ENCODE measurements around the gene FBLL1.
"Not testable (repeated sequence)": the region's sequence is repeated elsewhere in the genome, so short reads cannot be mapped to it uniquely, and the experiment has no call there.

Gene FBLL1

DNA sequence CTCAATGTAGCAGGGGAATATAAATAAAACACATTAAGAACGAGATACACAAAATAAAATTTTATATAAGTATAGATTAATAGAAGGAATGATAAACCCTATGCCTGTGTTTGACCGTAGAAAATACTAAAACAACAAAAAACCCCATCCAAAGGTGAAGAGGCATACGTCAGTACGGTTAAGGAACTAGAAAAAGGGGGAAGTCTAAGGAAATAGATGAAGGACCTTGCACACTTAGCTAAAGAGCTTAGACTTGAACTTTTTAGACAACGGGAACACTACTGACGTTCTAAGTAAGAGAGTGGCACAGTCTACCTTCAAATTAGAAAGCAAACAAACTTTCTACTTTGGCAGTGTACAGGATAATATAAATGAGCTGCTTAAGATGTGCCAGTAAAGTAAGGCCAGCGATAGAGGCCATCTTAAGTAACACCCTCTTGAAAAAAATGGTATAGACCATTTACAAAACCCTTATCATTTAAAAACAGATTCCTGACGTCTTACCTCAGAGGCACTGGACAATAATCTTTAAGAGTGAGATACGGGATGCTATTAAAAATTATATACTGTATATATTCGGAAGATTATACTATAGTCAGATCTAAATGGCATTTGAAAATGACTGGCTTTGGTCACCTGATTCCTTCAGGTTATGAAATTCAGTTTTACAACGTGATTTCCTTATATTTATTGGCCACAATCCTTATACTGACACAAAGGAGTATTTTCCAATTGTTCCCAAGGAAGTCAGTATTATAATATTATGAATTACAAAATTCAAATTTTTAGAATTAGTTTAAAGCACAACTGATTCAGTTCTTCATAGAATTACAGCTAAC, 41.6 kb downstream of the FBLL1 start:
- no peaks in the 10 kb centered on the region for H3F3A ChIP-seq (ENCODE audit: insufficient read depth, low read length)
- H3K27me3 ChIP-seq (ENCODE audit: insufficient read depth, low read length), result no peaks in the 10 kb centered on the region
- H3K36me3 ChIP-seq (ENCODE audit: insufficient read depth, low read length), result peaks cover 63% of the 10 kb centered on the region
- TF ChIP-seq, protein P1, sequence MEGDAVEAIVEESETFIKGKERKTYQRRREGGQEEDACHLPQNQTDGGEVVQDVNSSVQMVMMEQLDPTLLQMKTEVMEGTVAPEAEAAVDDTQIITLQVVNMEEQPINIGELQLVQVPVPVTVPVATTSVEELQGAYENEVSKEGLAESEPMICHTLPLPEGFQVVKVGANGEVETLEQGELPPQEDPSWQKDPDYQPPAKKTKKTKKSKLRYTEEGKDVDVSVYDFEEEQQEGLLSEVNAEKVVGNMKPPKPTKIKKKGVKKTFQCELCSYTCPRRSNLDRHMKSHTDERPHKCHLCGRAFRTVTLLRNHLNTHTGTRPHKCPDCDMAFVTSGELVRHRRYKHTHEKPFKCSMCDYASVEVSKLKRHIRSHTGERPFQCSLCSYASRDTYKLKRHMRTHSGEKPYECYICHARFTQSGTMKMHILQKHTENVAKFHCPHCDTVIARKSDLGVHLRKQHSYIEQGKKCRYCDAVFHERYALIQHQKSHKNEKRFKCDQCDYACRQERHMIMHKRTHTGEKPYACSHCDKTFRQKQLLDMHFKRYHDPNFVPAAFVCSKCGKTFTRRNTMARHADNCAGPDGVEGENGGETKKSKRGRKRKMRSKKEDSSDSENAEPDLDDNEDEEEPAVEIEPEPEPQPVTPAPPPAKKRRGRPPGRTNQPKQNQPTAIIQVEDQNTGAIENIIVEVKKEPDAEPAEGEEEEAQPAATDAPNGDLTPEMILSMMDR (IDR thresholded peaks at IDR 0.05; ENCODE audit: low read length), result no peak
- no peak for TF ChIP-seq EZH2 (IDR thresholded peaks at IDR 0.05; ENCODE audit: borderline replicate concordance, low read length)
- H3K9ac ChIP-seq (ENCODE audit: low read length), result no peak overlapping the region
- H4K20me1 ChIP-seq (ENCODE audit: insufficient read depth, low read length), result no peaks in the 10 kb centered on the region; the same call in 1 of the 2 replicates
- H3K4me3 ChIP-seq (ENCODE audit: low read depth, low read length, poor library complexity, severe bottlenecking), result no peak overlapping the region
- H3K4me2 ChIP-seq (ENCODE audit: low read length), result no peak overlapping the region
- no peak overlapping the region for H2AFZ ChIP-seq (ENCODE audit: low read length)
- H3K4me1 ChIP-seq (ENCODE audit: insufficient read depth, low read length, severe bottlenecking), result no peaks in the 10 kb centered on the region
- peaks cover 65% of the 10 kb centered on the region for H3K79me2 ChIP-seq (ENCODE audit: insufficient read depth, low read length)
- H3K9me3 ChIP-seq (ENCODE audit: low read length), result peaks cover 7% of the 10 kb centered on the region; the same call in 1 of the 2 replicates
- H3K27ac ChIP-seq (ENCODE audit: low read depth, low read length, poor library complexity, severe bottlenecking), result no peak overlapping the region
- H3K9me2 ChIP-seq (ENCODE audit: low read depth, low read length), result no peaks in the 10 kb centered on the region

DNA sequence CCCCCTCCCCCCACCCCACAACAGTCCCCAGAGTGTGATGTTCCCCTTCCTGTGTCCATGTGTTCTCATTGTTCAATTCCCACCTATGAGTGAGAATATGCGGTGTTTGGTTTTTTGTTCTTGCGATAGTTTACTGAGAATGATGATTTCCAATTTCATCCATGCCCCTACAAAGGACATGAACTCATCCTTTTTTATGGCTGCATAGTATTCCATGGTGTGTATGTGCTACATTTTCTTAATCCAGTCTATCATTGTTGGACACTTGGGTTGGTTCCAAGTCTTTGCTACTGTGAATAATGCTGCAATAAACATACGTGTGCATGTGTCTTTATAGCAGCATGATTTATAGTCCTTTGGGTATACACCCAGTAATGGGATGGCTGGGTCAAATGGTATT, 44.6 kb downstream of the FBLL1 start:
- H3K36me3 ChIP-seq (ENCODE audit: insufficient read depth, low read length), result peaks cover 51% of the 10 kb centered on the region
- not testable (repeated sequence) for H3K9me3 ChIP-seq (ENCODE audit: low read length); H3F3A ChIP-seq (ENCODE audit: insufficient read depth, low read length); H4K20me1 ChIP-seq (ENCODE audit: insufficient read depth, low read length); H3K9me2 ChIP-seq (ENCODE audit: low read depth, low read length); H2AFZ ChIP-seq (ENCODE audit: low read length); H3K4me3 ChIP-seq (ENCODE audit: low read depth, low read length, poor library complexity, severe bottlenecking); H3K27ac ChIP-seq (ENCODE audit: low read depth, low read length, poor library complexity, severe bottlenecking); H3K4me2 ChIP-seq (ENCODE audit: low read length); H3K9ac ChIP-seq (ENCODE audit: low read length); H3K27me3 ChIP-seq (ENCODE audit: insufficient read depth, low read length)
- H3K79me2 ChIP-seq (ENCODE audit: insufficient read depth, low read length), result peaks cover 81% of the 10 kb centered on the region
- H3K4me1 ChIP-seq (ENCODE audit: insufficient read depth, low read length, severe bottlenecking), result peaks cover 13% of the 10 kb centered on the region

DNA sequence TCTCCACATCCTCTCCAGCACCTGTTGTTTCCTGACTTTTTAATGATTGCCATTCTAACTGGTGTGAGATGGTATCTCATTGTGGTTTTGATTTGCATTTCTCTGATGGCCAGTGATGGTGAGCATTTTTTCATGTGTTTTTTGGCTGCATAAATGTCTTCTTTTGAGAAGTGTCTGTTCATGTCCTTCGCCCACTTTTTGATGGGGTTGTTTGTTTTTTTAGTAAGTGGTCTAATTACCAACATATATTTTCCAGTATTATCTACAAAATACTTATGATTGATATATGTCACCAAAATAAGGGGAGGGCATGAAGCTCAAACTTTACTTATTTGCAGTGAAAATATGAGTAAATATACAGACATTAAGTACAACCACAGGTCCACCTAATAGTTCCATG, 45.1 kb downstream of the FBLL1 start:
- H4K20me1 ChIP-seq (ENCODE audit: insufficient read depth, low read length); H3K9ac ChIP-seq (ENCODE audit: low read length); H3F3A ChIP-seq (ENCODE audit: insufficient read depth, low read length); H3K4me3 ChIP-seq (ENCODE audit: low read depth, low read length, poor library complexity, severe bottlenecking); H3K9me3 ChIP-seq (ENCODE audit: low read length); H3K27ac ChIP-seq (ENCODE audit: low read depth, low read length, poor library complexity, severe bottlenecking); H3K27me3 ChIP-seq (ENCODE audit: insufficient read depth, low read length); H2AFZ ChIP-seq (ENCODE audit: low read length); H3K9me2 ChIP-seq (ENCODE audit: low read depth, low read length); H3K4me2 ChIP-seq (ENCODE audit: low read length): not testable (repeated sequence)
- H3K36me3 ChIP-seq (ENCODE audit: insufficient read depth, low read length), result peaks cover 50% of the 10 kb centered on the region
- H3K4me1 ChIP-seq (ENCODE audit: insufficient read depth, low read length, severe bottlenecking), result peaks cover 13% of the 10 kb centered on the region
- H3K79me2 ChIP-seq (ENCODE audit: insufficient read depth, low read length), result peaks cover 84% of the 10 kb centered on the region

DNA sequence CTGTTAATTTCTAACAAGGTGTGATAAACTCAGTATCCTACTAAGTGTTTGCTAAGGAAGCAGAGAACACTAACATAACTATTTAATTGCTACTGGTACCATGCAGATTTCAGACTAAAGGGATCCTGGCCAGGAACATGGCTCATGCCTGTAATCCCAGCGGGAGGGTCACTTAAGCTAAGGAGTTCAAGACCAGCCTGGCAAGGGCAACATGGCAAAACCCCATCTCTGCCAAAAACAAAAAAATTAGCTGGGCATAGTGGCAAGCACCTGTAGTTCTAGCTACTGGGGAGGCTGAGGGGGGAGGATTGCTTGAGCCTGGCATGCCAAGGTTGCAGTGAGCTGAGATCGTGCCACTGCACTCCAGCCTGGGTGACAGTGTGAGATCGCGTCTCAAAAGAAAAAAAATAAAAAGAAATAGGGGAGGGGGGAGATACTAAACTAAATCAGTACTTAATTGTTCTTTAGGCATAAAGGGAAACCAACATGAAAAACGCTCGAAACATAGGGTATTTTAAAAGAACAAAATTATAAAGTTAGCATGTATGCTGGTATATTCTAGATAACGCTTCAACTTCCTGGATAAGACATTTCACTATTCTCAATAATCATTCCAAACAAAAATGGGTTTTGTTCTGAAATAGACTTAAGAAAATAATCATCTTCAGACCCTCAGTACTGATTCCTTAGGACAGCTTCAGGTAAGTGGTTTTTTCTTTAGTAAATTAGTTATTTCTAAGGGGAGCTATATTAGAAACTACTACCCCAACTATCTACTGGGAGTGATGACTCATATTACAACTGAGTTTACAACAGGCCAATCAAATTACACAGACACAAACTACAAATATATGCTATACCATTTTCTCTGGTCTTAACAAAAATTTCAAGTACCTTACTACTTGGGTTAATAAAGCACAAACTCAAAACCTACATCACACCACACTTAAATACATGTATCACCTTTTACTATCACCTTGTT, 46.6 kb downstream of the FBLL1 start:
- H3K4me3 ChIP-seq (ENCODE audit: low read depth, low read length, poor library complexity, severe bottlenecking), result no peak overlapping the region
- no peak overlapping the region for H3K9ac ChIP-seq (ENCODE audit: low read length)
- H3K4me2 ChIP-seq (ENCODE audit: low read length), result no peak overlapping the region
- H3K9me2 ChIP-seq (ENCODE audit: low read depth, low read length), result no peaks in the 10 kb centered on the region
- peaks cover 20% of the 10 kb centered on the region for H3K4me1 ChIP-seq (ENCODE audit: insufficient read depth, low read length, severe bottlenecking)
- no peak overlapping the region for H3K27ac ChIP-seq (ENCODE audit: low read depth, low read length, poor library complexity, severe bottlenecking)
- H3F3A ChIP-seq (ENCODE audit: insufficient read depth, low read length), result no peaks in the 10 kb centered on the region
- peaks cover 7% of the 10 kb centered on the region; the same call in 1 of the 2 replicates for H3K9me3 ChIP-seq (ENCODE audit: low read length)
- no peaks in the 10 kb centered on the region for H4K20me1 ChIP-seq (ENCODE audit: insufficient read depth, low read length)
- no peak for TF ChIP-seq EZH2 (IDR thresholded peaks at IDR 0.05; ENCODE audit: borderline replicate concordance, low read length)
- TF ChIP-seq, protein P1 (IDR thresholded peaks at IDR 0.05; ENCODE audit: low read length), result no peak
- no peak overlapping the region for H2AFZ ChIP-seq (ENCODE audit: low read length)
- H3K36me3 ChIP-seq (ENCODE audit: insufficient read depth, low read length), result peaks cover 42% of the 10 kb centered on the region
- no peaks in the 10 kb centered on the region for H3K27me3 ChIP-seq (ENCODE audit: insufficient read depth, low read length)
- H3K79me2 ChIP-seq (ENCODE audit: insufficient read depth, low read length), result peaks cover 72% of the 10 kb centered on the region
